ENCODE data around the gene KIF3C. TPM values are rescaled to one million over a fixed set of nuclear protein-coding genes. Genes with fewer than 3 reads are reported as not detected.
"Not testable (repeated sequence)": the region's sequence is repeated elsewhere in the genome, so short reads cannot be mapped to it uniquely, and the experiment has no call there.

The KIF3C gene
- polyA plus RNA-seq, 1 donor from 2014 or later = 53.6 TPM

DNA sequence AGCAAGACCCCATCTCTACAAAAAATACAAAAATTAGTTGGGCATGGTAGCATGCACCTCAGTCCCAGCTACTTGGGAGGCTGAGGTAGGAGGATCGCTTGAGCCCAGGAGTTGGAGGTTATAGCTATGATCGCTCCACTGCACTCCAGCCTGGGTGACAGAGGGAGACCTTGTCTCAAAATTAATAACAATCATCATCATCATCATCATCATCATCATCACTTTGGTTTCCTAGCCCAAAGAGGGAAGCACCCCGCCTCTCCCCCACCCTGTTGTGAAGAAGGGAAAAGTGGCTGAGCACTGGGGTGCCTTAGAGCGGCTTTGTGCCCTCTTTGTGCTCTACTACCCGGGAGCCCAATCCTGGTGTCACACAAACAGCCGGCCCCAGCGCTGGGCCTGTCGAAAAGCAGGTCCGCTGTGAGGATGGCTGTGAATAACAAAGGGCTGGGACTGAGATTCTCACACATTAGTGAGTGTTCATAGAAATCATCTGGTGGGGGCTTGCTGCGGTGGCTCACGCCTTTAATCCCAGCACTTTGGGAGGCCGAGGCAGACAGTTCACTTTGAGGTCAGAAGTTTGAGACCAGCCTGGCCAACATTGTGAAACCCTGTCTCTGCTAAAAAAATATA, 61.4 kb downstream of the KIF3C start:
- no peaks in the 10 kb centered on the region for H3K9me3 ChIP-seq (ENCODE audit: low read length)
- no peaks in the 10 kb centered on the region for H3K9me2 ChIP-seq (ENCODE audit: insufficient read depth, low read length)
- H3K79me2 ChIP-seq (replicated peaks; ENCODE audit: insufficient read depth, low read length) = no peaks in the 10 kb centered on the region
- no peak overlapping the region for H3K9ac ChIP-seq (ENCODE audit: low read length)
- H3F3A ChIP-seq (ENCODE audit: insufficient read depth, low read length, poor library complexity, severe bottlenecking) = no peaks in the 10 kb centered on the region
- H3K4me3 ChIP-seq (ENCODE audit: low read length) = no peak overlapping the region
- no peaks in the 10 kb centered on the region for H3K27me3 ChIP-seq (ENCODE audit: insufficient read depth, low read depth, low read length)
- no peak overlapping the region for H2AFZ ChIP-seq (ENCODE audit: low read depth, low read length)
- no peak overlapping the region for H3K4me2 ChIP-seq (ENCODE audit: low read length)
- H3K27ac ChIP-seq (ENCODE audit: low read length) = no peak overlapping the region
- no peaks in the 10 kb centered on the region for H3K36me3 ChIP-seq (ENCODE audit: insufficient read depth, low read length)
- no peaks in the 10 kb centered on the region for H4K20me1 ChIP-seq (ENCODE audit: insufficient read depth)
- TF ChIP-seq RAD21 (conservative IDR thresholded peaks at IDR 0.05) (no peak), EZH2 (IDR thresholded peaks at IDR 0.05; ENCODE audit: borderline replicate concordance, insufficient read depth, low read length, poor library complexity, severe bottlenecking) (no peak)

DNA sequence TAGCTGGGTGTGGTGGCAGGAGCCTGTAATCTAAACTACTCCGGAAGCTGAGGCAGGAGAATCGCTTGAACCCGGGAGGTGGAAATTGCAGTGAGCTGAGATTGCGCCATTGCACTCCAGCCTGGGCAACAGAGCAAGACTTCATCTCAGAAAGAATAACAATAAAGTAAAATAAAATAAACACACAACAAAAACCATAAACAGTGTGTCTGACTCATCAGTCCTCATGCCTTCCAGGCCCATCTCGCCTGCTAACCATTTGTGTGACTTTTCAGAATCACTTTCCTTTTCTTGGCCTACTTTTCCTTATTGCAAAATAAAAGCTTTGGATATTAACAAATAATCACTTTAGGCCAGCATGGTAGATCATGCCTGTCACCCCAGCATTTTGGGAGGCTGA, 62.0 kb downstream of the KIF3C start:
- H3K9me2 ChIP-seq (ENCODE audit: insufficient read depth, low read length) = no peaks in the 10 kb centered on the region
- no peak overlapping the region for H3K27ac ChIP-seq (ENCODE audit: low read length)
- H3K4me3 ChIP-seq (ENCODE audit: low read length) = no peak overlapping the region
- H3K27me3 ChIP-seq (ENCODE audit: insufficient read depth, low read depth, low read length) = no peaks in the 10 kb centered on the region
- no peaks in the 10 kb centered on the region for H3K9me3 ChIP-seq (ENCODE audit: low read length)
- H3K9ac ChIP-seq (ENCODE audit: low read length) = no peak overlapping the region
- H3F3A ChIP-seq (ENCODE audit: insufficient read depth, low read length, poor library complexity, severe bottlenecking) = no peaks in the 10 kb centered on the region
- H4K20me1 ChIP-seq (ENCODE audit: insufficient read depth) = no peaks in the 10 kb centered on the region
- no peaks in the 10 kb centered on the region for H3K36me3 ChIP-seq (ENCODE audit: insufficient read depth, low read length)
- TF ChIP-seq POLR2AphosphoS5 (IDR thresholded peaks at IDR 0.05) (no peak), RAD21 (conservative IDR thresholded peaks at IDR 0.05) (no peak), MXI1 (conservative IDR thresholded peaks at IDR 0.05; ENCODE audit: poor library complexity, severe bottlenecking) (no peak), EZH2 (IDR thresholded peaks at IDR 0.05; ENCODE audit: borderline replicate concordance, insufficient read depth, low read length, poor library complexity, severe bottlenecking) (no peak), EP300 (conservative IDR thresholded peaks at IDR 0.05; ENCODE audit: poor library complexity, severe bottlenecking) (no peak), TAF1 (IDR thresholded peaks at IDR 0.05; ENCODE audit: low read depth) (no peak)
- TF ChIP-seq, protein P1, sequence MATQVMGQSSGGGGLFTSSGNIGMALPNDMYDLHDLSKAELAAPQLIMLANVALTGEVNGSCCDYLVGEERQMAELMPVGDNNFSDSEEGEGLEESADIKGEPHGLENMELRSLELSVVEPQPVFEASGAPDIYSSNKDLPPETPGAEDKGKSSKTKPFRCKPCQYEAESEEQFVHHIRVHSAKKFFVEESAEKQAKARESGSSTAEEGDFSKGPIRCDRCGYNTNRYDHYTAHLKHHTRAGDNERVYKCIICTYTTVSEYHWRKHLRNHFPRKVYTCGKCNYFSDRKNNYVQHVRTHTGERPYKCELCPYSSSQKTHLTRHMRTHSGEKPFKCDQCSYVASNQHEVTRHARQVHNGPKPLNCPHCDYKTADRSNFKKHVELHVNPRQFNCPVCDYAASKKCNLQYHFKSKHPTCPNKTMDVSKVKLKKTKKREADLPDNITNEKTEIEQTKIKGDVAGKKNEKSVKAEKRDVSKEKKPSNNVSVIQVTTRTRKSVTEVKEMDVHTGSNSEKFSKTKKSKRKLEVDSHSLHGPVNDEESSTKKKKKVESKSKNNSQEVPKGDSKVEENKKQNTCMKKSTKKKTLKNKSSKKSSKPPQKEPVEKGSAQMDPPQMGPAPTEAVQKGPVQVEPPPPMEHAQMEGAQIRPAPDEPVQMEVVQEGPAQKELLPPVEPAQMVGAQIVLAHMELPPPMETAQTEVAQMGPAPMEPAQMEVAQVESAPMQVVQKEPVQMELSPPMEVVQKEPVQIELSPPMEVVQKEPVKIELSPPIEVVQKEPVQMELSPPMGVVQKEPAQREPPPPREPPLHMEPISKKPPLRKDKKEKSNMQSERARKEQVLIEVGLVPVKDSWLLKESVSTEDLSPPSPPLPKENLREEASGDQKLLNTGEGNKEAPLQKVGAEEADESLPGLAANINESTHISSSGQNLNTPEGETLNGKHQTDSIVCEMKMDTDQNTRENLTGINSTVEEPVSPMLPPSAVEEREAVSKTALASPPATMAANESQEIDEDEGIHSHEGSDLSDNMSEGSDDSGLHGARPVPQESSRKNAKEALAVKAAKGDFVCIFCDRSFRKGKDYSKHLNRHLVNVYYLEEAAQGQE (IDR thresholded peaks at IDR 0.05; ENCODE audit: borderline replicate concordance) = no peak
- H3K79me2 ChIP-seq (replicated peaks; ENCODE audit: insufficient read depth, low read length) = no peaks in the 10 kb centered on the region
- no peak overlapping the region for H2AFZ ChIP-seq (ENCODE audit: low read depth, low read length)
- no peak overlapping the region for H3K4me2 ChIP-seq (ENCODE audit: low read length)

DNA sequence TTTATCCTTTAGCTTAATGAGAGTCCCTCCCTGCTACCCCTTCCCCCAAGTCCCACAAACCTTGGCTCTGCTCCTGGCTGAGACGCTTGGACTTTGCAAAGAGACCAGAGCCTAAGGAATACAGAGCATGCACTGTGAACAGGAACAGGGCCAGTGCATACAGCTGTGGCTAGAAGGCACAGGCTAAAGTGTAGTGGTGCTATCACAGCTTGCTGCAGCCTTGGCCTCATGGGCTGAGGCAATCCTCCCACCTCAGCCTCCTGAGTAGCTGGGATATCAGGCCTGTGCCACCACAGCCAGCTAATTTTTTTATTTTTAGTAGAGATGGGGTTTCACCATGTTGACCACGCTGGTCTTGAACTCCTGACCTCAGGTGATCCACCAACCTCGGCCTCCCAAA, 64.5 kb downstream of the KIF3C start:
- Histone ChIP-seq H3K27ac (ENCODE audit: low read length) (no peak overlapping the region), H3K4me3 (ENCODE audit: low read length) (no peak overlapping the region), H3K9me3 (ENCODE audit: low read length) (no peaks in the 10 kb centered on the region), H2AFZ (ENCODE audit: low read depth, low read length) (no peak overlapping the region), H4K20me1 (ENCODE audit: insufficient read depth) (no peaks in the 10 kb centered on the region), H3K79me2 (replicated peaks; ENCODE audit: insufficient read depth, low read length) (no peaks in the 10 kb centered on the region), H3K27me3 (ENCODE audit: insufficient read depth, low read depth, low read length) (no peaks in the 10 kb centered on the region), H3F3A (ENCODE audit: insufficient read depth, low read length, poor library complexity, severe bottlenecking) (peaks cover 4% of the 10 kb centered on the region), H3K36me3 (ENCODE audit: insufficient read depth, low read length) (no peaks in the 10 kb centered on the region), H3K4me2 (ENCODE audit: low read length) (no peak overlapping the region), H3K9me2 (ENCODE audit: insufficient read depth, low read length) (no peaks in the 10 kb centered on the region), H3K9ac (ENCODE audit: low read length) (no peak overlapping the region)
- TF ChIP-seq TAF1 (IDR thresholded peaks at IDR 0.05; ENCODE audit: low read depth) = no peak
- TF ChIP-seq POLR2AphosphoS5 (IDR thresholded peaks at IDR 0.05) = no peak
- TF ChIP-seq EZH2 (IDR thresholded peaks at IDR 0.05; ENCODE audit: borderline replicate concordance, insufficient read depth, low read length, poor library complexity, severe bottlenecking) = no peak
- TF ChIP-seq, protein P2, sequence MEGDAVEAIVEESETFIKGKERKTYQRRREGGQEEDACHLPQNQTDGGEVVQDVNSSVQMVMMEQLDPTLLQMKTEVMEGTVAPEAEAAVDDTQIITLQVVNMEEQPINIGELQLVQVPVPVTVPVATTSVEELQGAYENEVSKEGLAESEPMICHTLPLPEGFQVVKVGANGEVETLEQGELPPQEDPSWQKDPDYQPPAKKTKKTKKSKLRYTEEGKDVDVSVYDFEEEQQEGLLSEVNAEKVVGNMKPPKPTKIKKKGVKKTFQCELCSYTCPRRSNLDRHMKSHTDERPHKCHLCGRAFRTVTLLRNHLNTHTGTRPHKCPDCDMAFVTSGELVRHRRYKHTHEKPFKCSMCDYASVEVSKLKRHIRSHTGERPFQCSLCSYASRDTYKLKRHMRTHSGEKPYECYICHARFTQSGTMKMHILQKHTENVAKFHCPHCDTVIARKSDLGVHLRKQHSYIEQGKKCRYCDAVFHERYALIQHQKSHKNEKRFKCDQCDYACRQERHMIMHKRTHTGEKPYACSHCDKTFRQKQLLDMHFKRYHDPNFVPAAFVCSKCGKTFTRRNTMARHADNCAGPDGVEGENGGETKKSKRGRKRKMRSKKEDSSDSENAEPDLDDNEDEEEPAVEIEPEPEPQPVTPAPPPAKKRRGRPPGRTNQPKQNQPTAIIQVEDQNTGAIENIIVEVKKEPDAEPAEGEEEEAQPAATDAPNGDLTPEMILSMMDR (IDR thresholded peaks at IDR 0.05; ENCODE audit: poor library complexity, severe bottlenecking) = no peak
- TF ChIP-seq SMC3 (conservative IDR thresholded peaks at IDR 0.05; ENCODE audit: poor library complexity) = no peak

DNA sequence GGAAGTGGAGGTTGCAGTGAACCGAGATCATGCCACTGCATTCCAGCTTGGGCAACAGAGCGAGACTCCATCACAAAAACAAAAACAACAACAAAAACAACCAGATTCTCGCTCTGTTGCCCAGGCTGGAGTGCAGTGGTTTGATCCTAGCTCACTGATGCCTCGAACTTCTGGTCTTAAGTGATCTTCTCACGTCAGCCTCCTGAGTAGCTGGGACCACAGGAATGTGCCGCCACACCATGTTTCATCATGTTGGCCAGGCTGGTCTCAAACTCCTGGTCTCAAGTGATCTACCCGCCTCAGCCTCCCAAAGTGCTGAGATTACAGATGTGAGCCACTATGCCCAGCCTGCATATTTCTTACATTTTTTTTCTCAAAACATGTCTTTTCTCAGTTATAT, 64.9 kb downstream of the KIF3C start:
- H3K4me3 ChIP-seq (ENCODE audit: low read length); H4K20me1 ChIP-seq (ENCODE audit: insufficient read depth); H3K4me2 ChIP-seq (ENCODE audit: low read length); H3K79me2 ChIP-seq (replicated peaks; ENCODE audit: insufficient read depth, low read length); H3K27me3 ChIP-seq (ENCODE audit: insufficient read depth, low read depth, low read length); H3K9ac ChIP-seq (ENCODE audit: low read length); H3K27ac ChIP-seq (ENCODE audit: low read length); H2AFZ ChIP-seq (ENCODE audit: low read depth, low read length); H3K9me3 ChIP-seq (ENCODE audit: low read length); H3K9me2 ChIP-seq (ENCODE audit: insufficient read depth, low read length); H3K36me3 ChIP-seq (ENCODE audit: insufficient read depth, low read length); H3F3A ChIP-seq (ENCODE audit: insufficient read depth, low read length, poor library complexity, severe bottlenecking): not testable (repeated sequence)

All from neural cell (in vitro differentiated cells).